Measurements from ENCODE around the gene RAB40B. TPM values are rescaled to one million over a fixed set of nuclear protein-coding genes. Genes with fewer than 3 reads are reported as not detected.

Gene RAB40B
- total and polyA plus RNA-seq, 4 donors, result 4.9 to 12.2 (median 9.1) TPM

DNA sequence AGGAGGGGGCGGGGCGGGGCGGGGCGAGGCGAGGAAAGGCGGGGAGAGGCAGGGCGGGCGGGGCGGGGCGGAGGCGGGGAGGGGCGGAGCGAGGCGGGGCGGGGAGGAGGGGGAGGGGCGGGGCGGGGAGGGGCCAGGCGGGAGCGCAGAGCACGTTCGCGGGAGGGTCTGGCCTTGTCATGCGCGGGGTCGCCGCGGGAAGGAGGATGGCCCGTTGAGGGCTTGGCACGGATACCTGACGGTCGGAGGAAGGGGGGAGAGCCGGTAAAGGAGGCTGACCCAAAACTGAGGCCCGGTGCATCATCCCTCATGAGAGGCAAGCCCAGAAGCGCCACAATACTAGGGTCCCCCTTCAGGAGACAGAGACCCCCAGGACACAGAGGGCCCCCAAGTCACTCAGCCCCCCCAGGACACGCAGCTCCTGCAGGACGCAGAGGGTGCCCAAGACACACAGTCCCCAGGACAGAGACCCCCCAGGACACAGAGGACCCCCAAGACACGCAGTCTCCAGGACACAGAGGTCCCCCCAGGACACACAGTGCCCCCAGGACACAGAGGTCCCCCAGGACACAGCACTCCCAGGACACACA is 49.7 kb downstream of the RAB40B start:
- Histone ChIP-seq H3K36me3 (ENCODE audit: control insufficient read depth in 4 of 4, insufficient read depth in 4 of 4, low read length in 4 of 4) (peaks cover 0 to 9% (median 7%) of the 10 kb centered on the region in 4 donors), H3K27ac (ENCODE audit: low read depth in 1 of 2, low read length in 1 of 2) (peak overlapping the region in 1 of 2 donors; percentile 72), H3K27me3 (ENCODE audit: control insufficient read depth in 3 of 3, insufficient read depth in 3 of 3, low read length in 2 of 3) (no peaks in the 10 kb centered on the region), H3K4me3 (peak overlapping the region; percentile 26), H3K9ac (ENCODE audit: insufficient read depth in 1 of 2, low read length in 2 of 2) (no peak overlapping the region), H3K4me1 (ENCODE audit: control insufficient read depth in 5 of 5, insufficient read depth in 5 of 5, low read length in 5 of 5) (peaks cover 0 to 11% (median 3%) of the 10 kb centered on the region in 5 donors), H3K9me3 (ENCODE audit: control insufficient read depth in 4 of 4, insufficient read depth in 3 of 4, low read length in 3 of 4) (no peaks in the 10 kb centered on the region)
- WGBS, 2 donors, result 11 to 36% methylated on average over 6 to 22 of the region's 37 CpGs
- peak; percentile 5 for ATAC-seq (ENCODE audit: insufficient read depth, low FRiP score)
- DNase-seq, result peak in 2 of 3 donors; percentile 54 to 69
- TF ChIP-seq, protein P1, sequence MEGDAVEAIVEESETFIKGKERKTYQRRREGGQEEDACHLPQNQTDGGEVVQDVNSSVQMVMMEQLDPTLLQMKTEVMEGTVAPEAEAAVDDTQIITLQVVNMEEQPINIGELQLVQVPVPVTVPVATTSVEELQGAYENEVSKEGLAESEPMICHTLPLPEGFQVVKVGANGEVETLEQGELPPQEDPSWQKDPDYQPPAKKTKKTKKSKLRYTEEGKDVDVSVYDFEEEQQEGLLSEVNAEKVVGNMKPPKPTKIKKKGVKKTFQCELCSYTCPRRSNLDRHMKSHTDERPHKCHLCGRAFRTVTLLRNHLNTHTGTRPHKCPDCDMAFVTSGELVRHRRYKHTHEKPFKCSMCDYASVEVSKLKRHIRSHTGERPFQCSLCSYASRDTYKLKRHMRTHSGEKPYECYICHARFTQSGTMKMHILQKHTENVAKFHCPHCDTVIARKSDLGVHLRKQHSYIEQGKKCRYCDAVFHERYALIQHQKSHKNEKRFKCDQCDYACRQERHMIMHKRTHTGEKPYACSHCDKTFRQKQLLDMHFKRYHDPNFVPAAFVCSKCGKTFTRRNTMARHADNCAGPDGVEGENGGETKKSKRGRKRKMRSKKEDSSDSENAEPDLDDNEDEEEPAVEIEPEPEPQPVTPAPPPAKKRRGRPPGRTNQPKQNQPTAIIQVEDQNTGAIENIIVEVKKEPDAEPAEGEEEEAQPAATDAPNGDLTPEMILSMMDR (IDR thresholded peaks at IDR 0.05; ENCODE audit: control extremely low read depth, extremely low read depth), result no peak

DNA sequence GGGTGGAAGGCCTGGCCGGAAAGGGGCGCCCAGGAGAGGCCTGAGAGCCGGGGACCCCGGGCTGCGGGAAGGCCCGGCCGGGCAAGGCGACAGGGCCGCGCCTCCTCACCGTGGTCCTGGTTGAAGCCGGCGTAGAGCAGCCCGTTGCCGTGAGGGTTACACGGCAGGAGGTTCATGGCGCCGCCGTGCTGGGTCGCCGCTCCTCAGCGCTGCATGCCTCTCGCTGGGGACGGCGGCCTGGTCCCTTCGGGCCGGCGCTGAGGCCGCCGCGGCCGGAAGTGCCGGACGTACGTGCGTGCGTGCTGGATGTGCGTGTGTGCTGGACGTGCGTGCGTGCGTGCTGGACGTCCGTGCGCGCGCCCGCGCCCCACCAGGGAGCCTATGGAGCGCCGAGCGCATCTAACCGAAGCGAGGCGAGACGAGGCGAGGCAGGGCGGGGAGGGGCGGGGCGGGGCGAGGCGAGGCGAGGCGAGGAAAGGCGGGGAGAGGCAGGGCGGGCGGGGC is 50.3 kb downstream of the RAB40B start, which contains the start of gene WDR45B:
TSS of gene WDR45B (minus strand) at position 280 of the 504 bp plus-strand sequence. CDS start at position 176, 104 bp downstream.
- ATAC-seq (ENCODE audit: insufficient read depth, low FRiP score) (peak; percentile 96), DNase-seq (peak; percentile 97 to 99 (median 98))
- Histone ChIP-seq H3K36me3 (ENCODE audit: control insufficient read depth in 4 of 4, insufficient read depth in 4 of 4, low read length in 4 of 4) (peaks cover 0 to 10% (median 8%) of the 10 kb centered on the region in 4 donors), H3K4me3 (peak within 1 kb of the TSS; percentile 99), H3K27me3 (ENCODE audit: control insufficient read depth in 3 of 3, insufficient read depth in 3 of 3, low read length in 2 of 3) (no peaks in the 10 kb centered on the region), H3K9me3 (ENCODE audit: control insufficient read depth in 4 of 4, insufficient read depth in 3 of 4, low read length in 3 of 4) (no peaks in the 10 kb centered on the region), H3K9ac (ENCODE audit: insufficient read depth in 1 of 2, low read length in 2 of 2) (peak within 1 kb of the TSS; percentile 67 to 91), H3K4me1 (ENCODE audit: control insufficient read depth in 5 of 5, insufficient read depth in 5 of 5, low read length in 5 of 5) (peaks cover 0 to 11% (median 3%) of the 10 kb centered on the region in 5 donors), H3K27ac (ENCODE audit: low read depth in 1 of 2, low read length in 1 of 2) (peak within 1 kb of the TSS; percentile 90 to 97)
- TF ChIP-seq, protein P1 (IDR thresholded peaks at IDR 0.05; ENCODE audit: control extremely low read depth, extremely low read depth), result no peak
- WGBS, 2 donors, result 1 to 2% methylated on average over 57 to 67 of the region's 67 CpGs

DNA sequence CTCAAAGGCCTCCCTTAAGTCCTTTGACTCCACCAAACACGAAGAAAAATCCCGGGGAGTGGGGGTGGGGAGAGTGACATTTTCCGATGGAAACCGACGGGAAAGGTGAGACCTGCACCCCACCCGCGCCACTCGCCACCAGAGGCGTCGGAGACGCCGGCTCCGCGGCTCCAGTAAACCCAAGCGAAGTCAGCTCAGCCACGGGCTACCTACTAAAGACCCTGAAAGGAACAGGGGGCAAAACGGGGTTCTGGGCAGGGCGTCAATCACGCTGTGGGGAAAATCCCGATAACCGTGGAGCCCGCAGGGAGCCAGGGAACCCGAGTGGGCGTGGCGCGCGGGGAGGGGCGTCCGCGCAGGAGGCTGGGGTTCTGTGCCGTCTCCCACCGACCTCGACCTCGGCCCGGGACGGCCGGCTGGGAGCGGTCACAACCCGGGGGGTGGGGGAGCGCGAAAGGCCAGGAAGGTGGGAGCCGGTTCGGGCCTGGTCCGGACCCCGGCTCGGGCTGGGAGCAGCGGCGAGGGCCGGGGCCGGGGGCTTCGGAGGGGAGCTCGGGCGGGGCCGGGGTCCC is 50.8 kb downstream of the RAB40B start:
- peaks cover 0 to 11% (median 3%) of the 10 kb centered on the region in 5 donors for H3K4me1 ChIP-seq (ENCODE audit: control insufficient read depth in 5 of 5, insufficient read depth in 5 of 5, low read length in 5 of 5)
- DNase-seq (peak in 2 of 3 donors; percentile 20 to 44), ATAC-seq (ENCODE audit: insufficient read depth, low FRiP score) (peak; percentile 15)
- H3K27ac ChIP-seq (ENCODE audit: low read depth in 1 of 2, low read length in 1 of 2), result peak overlapping the region; percentile 90 to 97
- no peaks in the 10 kb centered on the region for H3K9me3 ChIP-seq (ENCODE audit: control insufficient read depth in 4 of 4, insufficient read depth in 3 of 4, low read length in 3 of 4)
- WGBS, 2 donors, result 0% methylated on average over 41 to 54 of the region's 54 CpGs
- H3K27me3 ChIP-seq (ENCODE audit: control insufficient read depth in 3 of 3, insufficient read depth in 3 of 3, low read length in 2 of 3), result no peaks in the 10 kb centered on the region
- H3K4me3 ChIP-seq, result peak overlapping the region; percentile 99
- peaks cover 0 to 13% (median 12%) of the 10 kb centered on the region in 4 donors for H3K36me3 ChIP-seq (ENCODE audit: control insufficient read depth in 4 of 4, insufficient read depth in 4 of 4, low read length in 4 of 4)
- TF ChIP-seq, protein P1 (IDR thresholded peaks at IDR 0.05; ENCODE audit: control extremely low read depth, extremely low read depth), result no peak
- H3K9ac ChIP-seq (ENCODE audit: insufficient read depth in 1 of 2, low read length in 2 of 2), result peak overlapping the region; percentile 67 to 91
